ENCODE measurements around the gene MCCC2. TPM values are rescaled to one million over a fixed set of nuclear protein-coding genes. Genes with fewer than 3 reads are reported as not detected.

Gene MCCC2
- total RNA-seq, 5 donors from 2014 or later (not counting 1 experiment from before 2014, with no cell fraction given) = 27.2 to 32.8 (median 27.5) TPM

DNA sequence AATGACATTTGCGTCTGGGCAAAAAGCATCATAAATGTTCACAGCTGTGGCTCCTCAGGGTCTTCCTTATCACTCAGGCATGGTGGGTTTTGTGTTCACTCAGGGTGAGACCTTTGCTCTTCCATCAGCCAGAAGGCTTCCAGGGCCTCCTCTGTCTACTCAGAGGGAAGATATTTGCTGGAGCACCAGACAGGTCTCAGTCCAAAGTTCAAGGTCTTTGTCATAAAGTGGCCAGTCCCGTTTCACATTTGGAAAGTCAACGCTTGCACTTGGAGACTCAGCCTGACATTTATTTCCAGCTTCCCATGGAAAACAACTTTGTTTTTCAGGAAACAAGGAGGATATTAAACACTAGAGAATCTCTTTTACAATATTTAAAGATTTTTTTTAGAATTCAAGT is 119.8 kb downstream of the MCCC2 start:
- ATAC-seq (replicated peaks in 1 of 4) (no peak), DNase-seq (no peak)
- no peaks in the 10 kb centered on the region for H3K27me3 ChIP-seq (replicated peaks in 1 of 2; ENCODE audit: control insufficient read depth in 2 of 2, extremely low read depth in 1 of 2, insufficient read depth in 2 of 2, low read length in 1 of 2)
- Mint-ChIP-seq H3K4me1 (no peaks in the 10 kb centered on the region), H3K27ac (no peak overlapping the region), H3K27me3 (peaks cover 19 to 34% of the 10 kb centered on the region in 2 donors), H3K9me3 (no peaks in the 10 kb centered on the region), H3K36me3 (no peaks in the 10 kb centered on the region), H3K4me3 (no peak overlapping the region)
- no peaks in the 10 kb centered on the region for H3K9me3 ChIP-seq
- POLR2A ChIA-PET = no interaction called here
- no peak overlapping the region for H3K4me3 ChIP-seq (ENCODE audit: control insufficient read depth in 1 of 2, extremely low read depth in 1 of 2, low read length in 1 of 2)
- WGBS (ENCODE audit: insufficient coverage) = 69% methylated on average over 2 of the region's 3 CpGs
- CTCF ChIA-PET = no interaction called here
- no peak overlapping the region for H3K27ac ChIP-seq (ENCODE audit: low read length)
- no peaks in the 10 kb centered on the region for H3K36me3 ChIP-seq (ENCODE audit: control insufficient read depth in 2 of 2, extremely low read depth in 1 of 2, insufficient read depth in 1 of 2, low read length in 1 of 2)
- no peaks in the 10 kb centered on the region for H3K4me1 ChIP-seq (ENCODE audit: control insufficient read depth in 1 of 2, extremely low read depth in 1 of 2, insufficient read depth in 2 of 2, low read length in 2 of 2)

Other genes with a start within 250 kb of the MCCC2 start
- 10 to 100 TPM; 34.0 to 43.9 (median 40.6) TPM for gene BDP1, start 131.7 kb upstream of the MCCC2 start, total RNA-seq
- not detected for gene CARTPT, start 131.9 kb downstream of the MCCC2 start, total RNA-seq

All from T-cell (primary cell).